GM12892 (cell line): ENCODE measurements around the gene ACY1.
A peak's percentile ranks its signal among the peaks of the same experiment; 100 is the strongest.

ENCODE experiments used
- DNase-seq: peaks from one replicate; pipeline ENCODE4 v3.0.0; 2011; ENCODE audit not compliant: insufficient read length
- FAIRE-seq: peaks from 2 replicates; lab custom pipeline; 2011; peaks lifted over from hg19 to GRCh38; lab: Jason Lieb, UNC
- POLR2A ChIP-seq: IDR thresholded peaks from 2 replicates; pipeline ENCODE4 v1.6.1; 2011; ENCODE audit warnings: low read depth, low read length, control low read depth
- POLR2AphosphoS5 ChIP-seq: IDR thresholded peaks from 2 replicates; pipeline ENCODE4 v1.6.1; 2011; ENCODE audit warnings: low read depth, low read length, control low read depth
- TAF1 ChIP-seq: IDR thresholded peaks from 2 replicates; pipeline ENCODE4 v1.6.1; 2011; ENCODE audit warnings: low read depth, mild to moderate bottlenecking, control low read depth, low read length, borderline replicate concordance

The ACY1 gene

GRCh38 chr3:51969841-51970240, 13.5 kb upstream of the ACY1 start:
- FAIRE-seq: no peak
- no peak for DNase-seq
- TF ChIP-seq POLR2A: no peak
- no peak for TF ChIP-seq TAF1

DNA sequence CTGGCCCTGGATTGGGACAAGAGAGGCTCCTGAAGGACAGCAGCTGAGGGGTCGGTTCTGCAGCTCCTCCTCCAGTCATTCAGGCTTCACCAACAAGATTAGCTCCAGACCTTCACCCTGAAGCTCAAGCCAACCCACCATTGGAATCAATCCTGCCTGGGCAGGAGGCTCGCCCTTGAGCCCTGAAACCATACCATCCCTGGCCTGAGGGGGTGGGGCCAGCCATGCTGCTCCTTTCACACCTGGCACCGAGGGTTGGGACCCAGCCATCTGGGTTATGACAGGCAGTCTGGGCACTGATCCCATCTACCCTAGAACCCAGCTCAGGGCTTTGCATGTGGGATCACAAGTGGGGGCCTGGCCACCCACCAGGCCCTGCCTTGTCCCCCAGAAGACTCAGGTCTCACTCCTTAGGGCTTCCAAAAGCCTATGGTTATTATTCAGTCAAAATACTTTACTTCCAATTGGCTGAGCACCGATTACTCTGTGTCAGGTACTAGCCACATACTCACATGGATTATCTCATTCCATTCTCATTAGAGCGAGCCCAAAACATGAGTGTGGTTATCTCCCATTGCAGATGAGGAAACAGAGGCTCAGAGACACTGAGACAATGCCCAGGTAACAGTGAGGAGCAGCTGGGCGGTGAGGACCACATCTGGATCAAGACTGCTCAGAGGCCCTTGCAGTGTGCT, 12.6 kb upstream of the ACY1 start:
- DNase-seq: no peak
- FAIRE-seq: no peak
- no peak for TF ChIP-seq TAF1
- TF ChIP-seq POLR2AphosphoS5: no peak
- TF ChIP-seq POLR2A: no peak

- TF ChIP-seq POLR2A (no peak), TAF1 (no peak), POLR2AphosphoS5 (no peak)
- FAIRE-seq (no peak), DNase-seq (no peak)
Measured at GRCh38 chr3:51971350-51971749, 12.0 kb upstream of the ACY1 start.

DNA sequence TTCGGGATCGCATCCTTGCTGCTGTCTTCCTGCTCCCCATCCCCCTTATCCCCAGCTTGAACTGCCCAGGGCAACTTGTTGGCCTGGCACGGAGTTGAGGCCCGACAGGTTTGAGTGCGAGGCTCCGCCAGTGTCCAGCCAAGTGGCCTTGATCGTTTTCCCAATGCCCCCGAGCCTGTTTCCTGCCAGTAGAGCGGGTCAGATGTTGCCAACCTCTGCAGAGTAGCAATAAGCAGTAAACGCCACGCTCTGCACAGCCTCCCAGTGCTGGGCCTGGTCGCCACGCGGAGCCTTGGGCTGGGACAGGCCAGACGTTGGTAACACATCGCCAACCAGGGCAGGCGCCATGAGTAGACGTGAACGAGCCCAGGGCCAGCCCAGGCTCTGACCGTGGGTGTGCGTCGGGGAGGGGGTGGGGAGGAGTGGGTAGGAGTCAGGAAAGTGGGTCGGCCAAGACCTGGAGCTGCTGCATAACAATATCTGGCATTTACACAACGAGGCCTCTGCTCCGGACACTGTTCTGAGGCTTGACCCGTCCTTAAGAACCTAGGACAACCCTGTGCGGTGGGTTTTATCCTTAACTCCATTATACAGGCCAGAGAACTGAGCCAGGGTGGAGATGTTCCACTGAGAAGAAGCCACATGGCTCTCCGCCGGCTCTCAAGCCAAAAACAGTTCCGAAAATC, 8.9 kb upstream of the ACY1 start:
- peak; percentile 33 for FAIRE-seq
- DNase-seq: no peak
- TF ChIP-seq TAF1: no peak
- no peak for TF ChIP-seq POLR2A
- no peak for TF ChIP-seq POLR2AphosphoS5

GRCh38 chr3:51974963-51975851, 8.1 kb upstream of the ACY1 start, which contains the start of gene ABHD14A:
ABHD14A (plus strand) TSS chr3:51975064; CDS start chr3:51975136, 72 bp downstream.
- DNase-seq (peak; percentile 94), FAIRE-seq (peak; percentile 91)
- TF ChIP-seq TAF1: no peak
- TF ChIP-seq POLR2AphosphoS5: 0 out of 2 replicates have a peak, but pooled peaks have one; percentile 34
- peak; percentile 78 for TF ChIP-seq POLR2A

- no peak for FAIRE-seq
- TF ChIP-seq TAF1 (no peak), POLR2AphosphoS5 (no peak), POLR2A (no peak)
Measured at GRCh38 chr3:51975852-51976549, 7.3 kb upstream of the ACY1 start.

DNA sequence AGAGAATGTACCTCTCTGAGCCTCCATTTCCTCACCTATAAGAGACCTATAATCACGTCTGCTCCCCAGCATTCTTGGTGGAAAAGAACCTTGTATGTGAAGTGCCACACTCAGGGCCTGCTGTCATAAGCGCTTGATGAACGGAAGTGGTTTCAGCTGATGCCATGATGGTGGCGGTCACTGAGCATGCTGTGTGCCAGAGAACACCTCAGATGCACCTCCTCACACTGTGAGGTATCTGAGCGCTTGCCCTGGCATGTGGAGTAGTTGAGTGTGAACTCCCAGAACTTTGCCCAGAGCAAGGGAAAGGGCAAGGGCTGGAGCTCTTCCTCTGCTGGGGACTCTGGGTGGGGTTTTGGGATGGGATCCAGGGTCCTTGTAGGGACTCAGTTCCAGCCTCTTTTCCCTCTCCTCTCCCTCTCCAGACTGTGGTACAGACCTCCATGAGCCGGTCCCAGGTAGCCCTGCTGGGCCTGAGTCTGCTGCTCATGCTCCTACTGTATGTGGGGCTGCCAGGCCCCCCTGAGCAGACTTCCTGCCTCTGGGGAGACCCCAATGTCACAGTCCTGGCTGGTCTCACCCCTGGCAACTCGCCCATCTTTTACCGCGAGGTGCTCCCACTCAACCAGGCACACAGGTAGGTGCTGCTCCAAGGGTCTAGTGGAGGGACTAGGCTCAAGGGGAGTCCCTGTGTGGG, 5.7 kb upstream of the ACY1 start:
- DNase-seq: no peak
- FAIRE-seq: no peak
- TF ChIP-seq TAF1 (no peak), POLR2A (no peak), POLR2AphosphoS5 (no peak)

More at GRCh38 chr3:51975852-51976549, 7.3 kb upstream of the ACY1 start:
- DNase-seq: no peak

- TF ChIP-seq POLR2A (no peak), TAF1 (no peak), POLR2AphosphoS5 (no peak)
- FAIRE-seq (no peak), DNase-seq (no peak)
Measured at GRCh38 chr3:51978143-51978502, 5.2 kb upstream of the ACY1 start.

DNA sequence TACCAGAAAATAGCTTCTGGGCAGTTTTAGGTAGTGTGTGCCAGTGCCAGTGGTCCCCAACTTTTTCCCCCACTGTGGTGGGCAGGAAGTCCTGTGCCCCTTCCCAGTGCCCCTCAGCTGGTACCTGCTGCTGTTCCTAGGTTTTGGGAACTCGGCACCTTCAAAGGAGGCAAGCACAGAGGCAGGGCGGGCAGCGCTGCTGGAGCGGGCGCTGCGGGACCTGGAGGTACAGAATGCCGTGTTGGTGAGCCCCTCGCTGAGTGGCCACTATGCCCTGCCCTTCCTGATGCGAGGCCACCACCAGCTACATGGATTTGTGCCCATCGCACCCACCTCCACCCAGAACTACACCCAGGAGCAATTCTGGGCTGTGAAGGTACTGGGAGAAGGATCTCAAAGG, 3.1 kb upstream of the ACY1 start:
- FAIRE-seq (no peak), DNase-seq (no peak)
- TF ChIP-seq POLR2AphosphoS5: no peak
- no peak for TF ChIP-seq POLR2A
- no peak for TF ChIP-seq TAF1

DNA sequence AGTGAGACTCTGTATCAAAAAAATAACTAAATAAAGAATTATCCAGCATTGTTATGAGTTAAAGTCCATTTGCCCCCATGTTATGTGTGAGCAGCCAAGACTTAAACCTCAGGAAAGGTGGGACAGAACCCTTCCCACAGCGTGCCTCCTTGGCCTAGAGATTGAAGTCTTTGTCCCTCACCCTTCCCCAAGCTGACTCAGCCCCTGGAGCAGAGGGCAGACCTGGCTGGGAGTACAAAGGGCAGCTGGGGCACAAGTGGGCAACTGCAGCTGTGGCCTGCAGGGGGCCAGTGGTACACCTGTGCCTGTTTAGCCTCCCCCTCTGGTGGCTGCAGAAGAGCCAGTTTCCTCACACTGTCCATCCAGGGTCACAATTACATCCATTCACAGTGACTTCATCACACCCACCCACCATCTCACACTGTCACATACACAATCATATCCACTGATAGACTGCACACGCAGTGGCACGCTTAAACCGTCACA, 940 bp upstream of the ACY1 start:
- peak; percentile 96 for FAIRE-seq
- DNase-seq: peak; percentile 79
- no peak for TF ChIP-seq TAF1
- TF ChIP-seq POLR2A: no peak
- TF ChIP-seq POLR2AphosphoS5: no peak; the same call in 1 of the 2 replicates
